NOMO-1 treated with DMSO at 0.1 percent for 48 hours (cell line): ENCODE results near the gene SSNA1.
"Not testable (repeated sequence)": the region's sequence is repeated elsewhere in the genome, so short reads cannot be mapped to it uniquely, and the experiment has no call there.

Source experiments
- DNase-seq: peaks from one replicate; lab custom pipeline; 2025; ENCODE audit not compliant: unreplicated experiment; lab: John Stamatoyannopoulos, UW

The SSNA1 gene

GRCh38 chr9:137230705-137231371 lies 42.4 kb downstream of the SSNA1 start, which contains the start of gene SLC34A3:
Gene SLC34A3 (plus strand): TSS chr9:137230901. CDS start chr9:137231703, 802 bp downstream.
- DNase-seq, result no peak

GRCh38 chr9:137231372-137232039 lies 43.0 kb downstream of the SSNA1 start:
- DNase-seq, result no peak

GRCh38 chr9:137232101-137232500 lies 43.6 kb downstream of the SSNA1 start:
- DNase-seq, result no peak

- no peak for DNase-seq
Measured at GRCh38 chr9:137232510-137232909, 44.0 kb downstream of the SSNA1 start.

- no peak for DNase-seq
Measured at GRCh38 chr9:137233143-137233980, 44.9 kb downstream of the SSNA1 start.

GRCh38 chr9:137234055-137234697 lies 45.7 kb downstream of the SSNA1 start:
- DNase-seq, result no peak

GRCh38 chr9:137234758-137235423 lies 46.4 kb downstream of the SSNA1 start:
- no peak for DNase-seq

- no peak for DNase-seq
Measured at GRCh38 chr9:137235424-137236237, 47.2 kb downstream of the SSNA1 start.

GRCh38 chr9:137236238-137236935 lies 47.9 kb downstream of the SSNA1 start:
- DNase-seq, result peak; percentile 91

- DNase-seq, result no peak
Measured at GRCh38 chr9:137236936-137237421, 48.5 kb downstream of the SSNA1 start.

- DNase-seq, result no peak
Measured at GRCh38 chr9:137237759-137238726, 49.6 kb downstream of the SSNA1 start.

GRCh38 chr9:137239541-137240200 lies 51.2 kb downstream of the SSNA1 start:
- not testable (repeated sequence) for DNase-seq
